Measurements from ENCODE around the gene ABCC6. TPM values are rescaled to one million over a fixed set of nuclear protein-coding genes. Genes with fewer than 3 reads are reported as not detected.
"Not testable (repeated sequence)": the region's sequence is repeated elsewhere in the genome, so short reads cannot be mapped to it uniquely, and the experiment has no call there.

ABCC6 gene
- total and polyA plus RNA-seq, 12 donors: 0.17 to 3.8 (median 1.0) TPM

- ATAC-seq (no peak), DNase-seq (no peak)
- Histone ChIP-seq H3K27me3 (no peaks in the 10 kb centered on the region), H3K4me3 (no peak overlapping the region), H3K27ac (no peak overlapping the region), H3K9me3 (no peaks in the 10 kb centered on the region), H3K36me3 (no peaks in the 10 kb centered on the region), H3K4me1 (no peaks in the 10 kb centered on the region)
- no peak for TF ChIP-seq CTCF (IDR thresholded peaks at IDR 0.05)
- intact Hi-C loops (cut with DNase I): no loop called here
- WGBS, 2 donors: 83 to 85% methylated on average over 5 of the region's 5 CpGs
Measured at GRCh38 chr16:16184594-16184993, 38.7 kb downstream of the ABCC6 start.

GRCh38 chr16:16183562-16183961, 39.7 kb downstream of the ABCC6 start:
- no peaks in the 10 kb centered on the region for H3K27me3 ChIP-seq
- TF ChIP-seq CTCF (IDR thresholded peaks at IDR 0.05): no peak
- H3K4me3 ChIP-seq: no peak overlapping the region
- H3K4me1 ChIP-seq: no peaks in the 10 kb centered on the region
- ATAC-seq (no peak), DNase-seq (no peak)
- WGBS, 2 donors: 79 to 81% methylated on average over 8 of the region's 8 CpGs
- H3K27ac ChIP-seq: no peak overlapping the region
- intact Hi-C loops (cut with DNase I): no loop called here
- no peaks in the 10 kb centered on the region for H3K36me3 ChIP-seq
- H3K9me3 ChIP-seq: no peaks in the 10 kb centered on the region

- intact Hi-C loops (cut with DNase I): no loop called here
Measured at GRCh38 chr16:16182918-16183317, 40.4 kb downstream of the ABCC6 start.

GRCh38 chr16:16181748-16182147, 41.5 kb downstream of the ABCC6 start:
- H3K9me3 ChIP-seq; H3K27me3 ChIP-seq; DNase-seq; ATAC-seq; H3K36me3 ChIP-seq; H3K4me3 ChIP-seq; H3K4me1 ChIP-seq; H3K27ac ChIP-seq; intact Hi-C loops (cut with DNase I): not testable (repeated sequence)
- WGBS, 2 donors: 71 to 72% methylated on average over 3 of the region's 3 CpGs

More at GRCh38 chr16:16182918-16183317, 40.4 kb downstream of the ABCC6 start:
- Histone ChIP-seq H3K4me3 (no peak overlapping the region), H3K4me1 (no peaks in the 10 kb centered on the region), H3K27ac (no peak overlapping the region), H3K36me3 (no peaks in the 10 kb centered on the region), H3K27me3 (no peaks in the 10 kb centered on the region), H3K9me3 (no peaks in the 10 kb centered on the region)
- no peak for DNase-seq
- no peak for TF ChIP-seq CTCF (IDR thresholded peaks at IDR 0.05)
- WGBS, 2 donors: 82 to 86% methylated on average over 8 of the region's 8 CpGs
- ATAC-seq: no peak

- intact Hi-C loops (cut with DNase I): no loop called here
Measured at GRCh38 chr16:16178455-16179162, 44.7 kb downstream of the ABCC6 start.

More at GRCh38 chr16:16178455-16179162, 44.7 kb downstream of the ABCC6 start:
- Histone ChIP-seq H3K27ac (no peak overlapping the region), H3K27me3 (no peaks in the 10 kb centered on the region), H3K9me3 (peaks cover 0 to 8% (median 4%) of the 10 kb centered on the region in 11 donors), H3K4me1 (peaks cover 0 to 8% (median 3%) of the 10 kb centered on the region in 9 donors), H3K4me3 (no peak overlapping the region), H3K36me3 (no peaks in the 10 kb centered on the region)
- WGBS, 2 donors: 83 to 88% methylated on average over 7 of the region's 7 CpGs
- ATAC-seq (no peak), DNase-seq (no peak)
- TF ChIP-seq CTCF (IDR thresholded peaks at IDR 0.05): no peak
